ENCODE results near the gene ZNF816.
"Not testable (repeated sequence)": the region's sequence is repeated elsewhere in the genome, so short reads cannot be mapped to it uniquely, and the experiment has no call there.

The ZNF816 gene

DNA sequence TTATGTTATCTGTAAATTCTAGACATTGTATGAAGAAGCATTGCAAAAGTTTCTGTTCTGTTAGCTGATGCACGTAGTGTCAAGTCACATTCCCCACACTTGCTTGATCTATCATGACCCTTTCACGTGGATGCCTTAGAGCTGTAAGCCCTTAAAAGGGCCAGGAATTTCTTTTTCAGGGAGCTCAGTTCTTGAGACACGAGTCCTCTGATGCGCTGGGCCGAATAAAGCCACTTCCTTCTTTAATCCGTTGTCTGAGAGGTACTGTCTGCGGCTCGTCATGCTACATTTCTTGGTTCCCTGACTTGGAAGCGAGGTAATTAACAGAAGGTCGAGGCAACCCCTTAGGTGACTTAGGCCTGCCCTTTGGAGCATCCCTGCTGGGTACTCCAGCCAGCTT lies 5.8 kb downstream of the ZNF816 start:
- H3K36me3 ChIP-seq (ENCODE audit: control insufficient read depth, insufficient read depth, low read length): peaks cover 46% of the 10 kb centered on the region
- H3K27me3 ChIP-seq (ENCODE audit: control insufficient read depth, insufficient read depth, low read length): no peaks in the 10 kb centered on the region
- H3K4me1 ChIP-seq (ENCODE audit: control insufficient read depth, insufficient read depth, low read length): peaks cover 3% of the 10 kb centered on the region
- H3K9ac ChIP-seq (ENCODE audit: low read length): no peak overlapping the region
- no peak overlapping the region for H3K4me3 ChIP-seq (ENCODE audit: low read length)
- H3K27ac ChIP-seq (ENCODE audit: low read depth, low read length): no peak overlapping the region

GRCh38 chr19:52949422-52949821 lies 13.3 kb downstream of the ZNF816 start:
- no peak overlapping the region for H3K4me3 ChIP-seq (ENCODE audit: low read length)
- H3K27ac ChIP-seq (ENCODE audit: low read depth, low read length): no peak overlapping the region
- H3K4me1 ChIP-seq (ENCODE audit: control insufficient read depth, insufficient read depth, low read length): no peaks in the 10 kb centered on the region
- H3K27me3 ChIP-seq (ENCODE audit: control insufficient read depth, insufficient read depth, low read length): no peaks in the 10 kb centered on the region
- no peak overlapping the region for H3K9ac ChIP-seq (ENCODE audit: low read length)
- peaks cover 34% of the 10 kb centered on the region for H3K36me3 ChIP-seq (ENCODE audit: control insufficient read depth, insufficient read depth, low read length)

DNA sequence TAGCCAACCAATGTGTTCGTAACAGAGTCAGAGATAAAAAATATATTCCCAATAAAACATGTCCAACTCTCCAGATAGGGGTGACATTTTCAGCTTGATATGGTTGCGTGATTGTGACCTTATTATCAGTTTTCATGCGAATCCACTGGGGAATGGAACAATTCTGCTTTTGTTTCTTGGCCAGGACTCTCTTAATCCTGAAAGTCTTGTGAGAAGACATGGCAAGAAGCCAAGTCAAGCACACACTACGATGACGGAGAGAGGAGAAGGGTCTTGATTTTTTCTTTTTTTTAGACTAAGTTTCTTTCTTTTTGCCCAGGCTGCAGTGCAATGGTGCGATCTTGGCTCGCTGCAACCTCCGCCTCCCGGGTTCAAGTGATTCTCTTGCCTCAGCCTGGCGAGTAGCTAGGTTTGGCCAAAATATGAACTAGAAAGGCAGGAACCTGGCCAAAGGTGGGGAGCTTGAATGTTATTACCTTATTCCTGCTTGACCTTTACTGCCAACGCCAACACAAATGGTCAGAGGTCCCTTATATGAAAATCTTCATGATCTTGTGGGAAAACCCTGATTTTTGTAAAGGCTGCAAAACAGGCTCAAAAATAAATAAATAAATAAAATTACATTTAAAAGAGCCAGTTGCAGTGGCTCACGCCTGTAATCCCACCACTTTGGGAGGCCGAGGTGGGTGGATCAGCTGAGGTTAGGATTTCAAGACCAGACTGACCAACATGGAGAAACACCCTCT lies 14.5 kb downstream of the ZNF816 start:
- Histone ChIP-seq H3K27ac (ENCODE audit: low read depth, low read length) (no peak overlapping the region), H3K9ac (ENCODE audit: low read length) (no peak overlapping the region), H3K4me3 (ENCODE audit: low read length) (no peak overlapping the region), H3K36me3 (ENCODE audit: control insufficient read depth, insufficient read depth, low read length) (peaks cover 33% of the 10 kb centered on the region), H3K27me3 (ENCODE audit: control insufficient read depth, insufficient read depth, low read length) (no peaks in the 10 kb centered on the region), H3K4me1 (ENCODE audit: control insufficient read depth, insufficient read depth, low read length) (no peaks in the 10 kb centered on the region)

DNA sequence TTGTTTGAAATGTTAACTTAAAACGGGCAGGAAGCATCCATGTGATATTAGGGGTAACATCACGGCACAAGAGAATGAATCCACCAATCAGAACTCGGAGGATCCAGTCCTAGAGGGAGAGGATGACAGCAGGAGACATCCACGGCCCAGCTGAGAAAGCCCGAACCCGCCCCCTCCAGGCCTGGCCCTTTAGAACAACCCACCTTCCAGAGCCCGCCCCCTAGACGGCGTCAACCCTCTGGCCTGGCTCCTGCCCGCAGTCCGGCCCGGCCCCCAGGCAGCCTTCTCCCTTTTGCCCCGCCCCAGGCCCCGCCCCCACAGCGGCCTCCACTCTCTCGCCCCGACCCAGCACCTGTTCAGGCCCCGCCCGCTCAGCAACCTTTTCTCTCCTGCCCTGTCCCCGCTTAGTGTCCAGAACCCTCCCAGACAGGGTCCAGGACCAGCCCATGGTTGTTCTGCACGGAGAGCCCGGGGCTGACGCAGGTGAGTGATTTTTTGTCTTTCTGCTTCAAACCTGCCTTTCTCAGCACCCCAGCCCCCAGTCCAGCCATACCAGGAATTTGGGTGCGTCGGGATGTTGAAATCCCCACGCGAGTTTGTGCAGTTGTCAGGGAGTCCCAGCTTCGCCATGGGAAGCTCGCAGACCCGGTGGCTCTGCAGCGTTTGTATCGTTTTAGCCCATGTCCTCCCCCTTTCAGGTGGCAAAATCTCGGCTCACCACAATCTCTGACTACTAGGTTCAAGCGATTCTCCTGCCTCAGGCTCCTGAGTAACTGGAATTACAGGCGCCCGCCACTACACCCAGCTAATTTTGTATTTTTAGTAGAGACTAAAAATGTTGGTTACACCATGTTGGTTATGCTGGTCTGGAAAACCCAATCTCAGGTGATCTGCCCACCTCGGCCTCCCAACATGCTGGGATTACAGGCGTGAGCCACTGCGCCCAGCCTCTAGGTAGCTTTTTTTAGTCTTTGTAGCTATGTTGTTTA lies 16.1 kb downstream of the ZNF816 start:
- no peaks in the 10 kb centered on the region for H3K4me1 ChIP-seq (ENCODE audit: control insufficient read depth, insufficient read depth, low read length)
- no peak overlapping the region for H3K9ac ChIP-seq (ENCODE audit: low read length)
- peaks cover 18% of the 10 kb centered on the region for H3K36me3 ChIP-seq (ENCODE audit: control insufficient read depth, insufficient read depth, low read length)
- no peaks in the 10 kb centered on the region for H3K27me3 ChIP-seq (ENCODE audit: control insufficient read depth, insufficient read depth, low read length)
- H3K4me3 ChIP-seq (ENCODE audit: low read length): no peak overlapping the region
- H3K27ac ChIP-seq (ENCODE audit: low read depth, low read length): no peak overlapping the region

DNA sequence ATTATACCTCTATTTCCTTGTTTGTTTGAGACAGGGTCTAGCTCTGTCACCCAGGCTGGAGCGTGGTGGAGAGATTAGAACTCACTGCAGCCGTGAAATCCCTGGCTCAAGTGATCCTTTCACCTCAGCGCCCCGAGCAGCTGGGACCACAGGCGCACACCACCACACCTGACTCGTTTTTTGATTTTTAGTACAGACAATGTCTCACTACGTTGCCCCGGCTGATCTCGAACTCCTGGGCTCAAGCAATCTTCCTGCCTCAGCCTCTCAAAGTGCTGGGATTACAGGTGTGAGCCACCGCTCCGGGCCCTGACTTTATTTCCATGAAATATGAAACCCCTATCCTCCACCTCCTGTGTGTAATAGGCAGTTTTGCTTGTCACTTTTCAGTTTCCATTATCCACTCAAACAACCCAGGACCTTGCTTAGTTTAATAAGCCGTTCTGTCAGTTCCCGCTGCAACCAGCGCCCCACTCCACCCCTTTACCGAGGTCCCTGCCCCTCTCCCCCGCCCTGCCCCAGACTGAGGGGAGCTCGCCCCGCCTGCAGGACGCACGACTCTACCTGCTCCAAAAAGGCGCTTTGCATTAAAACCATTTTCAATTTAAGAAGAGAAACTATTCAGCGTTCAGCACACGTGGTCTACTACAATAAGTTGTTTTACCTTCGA lies 16.9 kb downstream of the ZNF816 start:
- Histone ChIP-seq H3K27ac (ENCODE audit: low read depth, low read length) (no peak overlapping the region), H3K27me3 (ENCODE audit: control insufficient read depth, insufficient read depth, low read length) (no peaks in the 10 kb centered on the region), H3K4me3 (ENCODE audit: low read length) (no peak overlapping the region), H3K4me1 (ENCODE audit: control insufficient read depth, insufficient read depth, low read length) (no peaks in the 10 kb centered on the region), H3K9ac (ENCODE audit: low read length) (no peak overlapping the region), H3K36me3 (ENCODE audit: control insufficient read depth, insufficient read depth, low read length) (peaks cover 12% of the 10 kb centered on the region)

GRCh38 chr19:52944703-52945493 lies 17.8 kb downstream of the ZNF816 start:
- not testable (repeated sequence) for H3K4me1 ChIP-seq (ENCODE audit: control insufficient read depth, insufficient read depth, low read length); H3K9ac ChIP-seq (ENCODE audit: low read length); H3K4me3 ChIP-seq (ENCODE audit: low read length); H3K36me3 ChIP-seq (ENCODE audit: control insufficient read depth, insufficient read depth, low read length); H3K27ac ChIP-seq (ENCODE audit: low read depth, low read length); H3K27me3 ChIP-seq (ENCODE audit: control insufficient read depth, insufficient read depth, low read length)

DNA sequence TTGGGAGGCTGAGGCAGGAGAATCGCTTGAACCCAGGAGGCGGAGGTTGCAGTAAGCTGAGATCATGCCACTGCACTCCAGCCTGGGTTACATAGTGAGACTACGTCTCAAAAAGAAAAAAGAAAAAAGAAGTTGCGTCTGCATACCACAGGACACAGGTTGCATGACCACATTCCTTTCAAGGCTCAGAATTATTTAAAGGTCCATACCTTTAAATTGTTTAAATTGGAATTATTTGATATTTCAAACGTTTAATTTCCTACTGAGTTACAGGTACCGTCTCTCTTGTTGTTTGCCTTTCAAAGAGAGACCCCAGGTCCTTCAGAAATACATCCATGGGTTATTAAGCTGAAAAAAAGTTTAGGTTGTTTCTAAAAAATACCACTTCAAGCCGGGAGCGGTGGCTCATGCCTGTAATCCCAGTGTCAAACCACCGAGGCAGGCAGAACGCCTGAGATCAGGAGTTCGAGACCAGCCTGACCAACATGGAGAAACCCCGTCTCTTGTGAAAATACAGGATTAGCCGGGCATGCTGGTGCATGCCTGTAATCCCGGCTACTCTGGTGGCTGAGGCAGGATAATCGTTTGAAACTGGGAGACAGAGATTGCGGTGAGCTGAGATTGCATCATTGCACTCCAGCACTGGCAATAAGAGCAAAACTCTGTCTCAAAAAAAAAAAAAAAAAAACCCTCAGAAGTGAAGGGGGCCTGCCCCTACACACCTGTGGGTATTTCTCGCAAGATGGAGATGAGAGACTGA lies 18.6 kb downstream of the ZNF816 start:
- no peaks in the 10 kb centered on the region for H3K4me1 ChIP-seq (ENCODE audit: control insufficient read depth, insufficient read depth, low read length)
- H3K36me3 ChIP-seq (ENCODE audit: control insufficient read depth, insufficient read depth, low read length): no peaks in the 10 kb centered on the region
- no peak overlapping the region for H3K4me3 ChIP-seq (ENCODE audit: low read length)
- no peaks in the 10 kb centered on the region for H3K27me3 ChIP-seq (ENCODE audit: control insufficient read depth, insufficient read depth, low read length)
- H3K27ac ChIP-seq (ENCODE audit: low read depth, low read length): no peak overlapping the region
- H3K9ac ChIP-seq (ENCODE audit: low read length): no peak overlapping the region

GRCh38 chr19:52943134-52943883 lies 19.4 kb downstream of the ZNF816 start:
- H3K27me3 ChIP-seq (ENCODE audit: control insufficient read depth, insufficient read depth, low read length): no peaks in the 10 kb centered on the region
- H3K27ac ChIP-seq (ENCODE audit: low read depth, low read length): no peak overlapping the region
- H3K9ac ChIP-seq (ENCODE audit: low read length): peak overlapping the region; percentile 53
- no peaks in the 10 kb centered on the region for H3K4me1 ChIP-seq (ENCODE audit: control insufficient read depth, insufficient read depth, low read length)
- no peaks in the 10 kb centered on the region for H3K36me3 ChIP-seq (ENCODE audit: control insufficient read depth, insufficient read depth, low read length)
- H3K4me3 ChIP-seq (ENCODE audit: low read length): peak overlapping the region; percentile 72

- Histone ChIP-seq H3K27ac (ENCODE audit: low read depth, low read length) (peak overlapping the region; percentile 68), H3K4me1 (ENCODE audit: control insufficient read depth, insufficient read depth, low read length) (no peaks in the 10 kb centered on the region), H3K27me3 (ENCODE audit: control insufficient read depth, insufficient read depth, low read length) (no peaks in the 10 kb centered on the region), H3K4me3 (ENCODE audit: low read length) (peak overlapping the region; percentile 96), H3K9ac (ENCODE audit: low read length) (peak overlapping the region; percentile 70), H3K36me3 (ENCODE audit: control insufficient read depth, insufficient read depth, low read length) (no peaks in the 10 kb centered on the region)
These were observed 20.1 kb downstream of the ZNF816 start for GRCh38 chr19:52942386-52943133.

GRCh38 chr19:52941941-52942385 lies 20.7 kb downstream of the ZNF816 start:
- Histone ChIP-seq H3K4me3 (ENCODE audit: low read length) (peak overlapping the region; percentile 96), H3K36me3 (ENCODE audit: control insufficient read depth, insufficient read depth, low read length) (no peaks in the 10 kb centered on the region), H3K27ac (ENCODE audit: low read depth, low read length) (peak overlapping the region; percentile 68), H3K4me1 (ENCODE audit: control insufficient read depth, insufficient read depth, low read length) (no peaks in the 10 kb centered on the region), H3K9ac (ENCODE audit: low read length) (peak overlapping the region; percentile 70), H3K27me3 (ENCODE audit: control insufficient read depth, insufficient read depth, low read length) (no peaks in the 10 kb centered on the region)

All from rectal smooth muscle tissue (tissue), 1 donor.